H1 (cell line): ENCODE data around the gene HIVEP3. TPM values are rescaled to one million over a fixed set of nuclear protein-coding genes. Genes with fewer than 3 reads are reported as not detected.

Experiments used
- CTCF ChIA-PET: fragments of 300-600 bp; sonication (Branson Sonifier 250); formaldehyde crosslinking; loops from one replicate; lab custom pipeline; 2021; ENCODE audit not compliant: partially characterized antibody; lab: Charles Lee
- POLR2A ChIA-PET: fragments of 300-600 bp; sonication (Branson Sonifier 250); formaldehyde crosslinking; loops from one replicate; lab custom pipeline; 2021; ENCODE audit warnings: inconsistent platforms; ENCODE audit not compliant: partially characterized antibody; lab: Charles Lee
- DNase-seq, 2 experiments: peaks; one replicate each; pipeline versions ENCODE4 v3.0.0 to v3.0.0-alpha.2; 2010 to 2022; ENCODE audit warnings: low spot score in 2 of 2, low read depth in 1 of 2, mixed read lengths in 1 of 2
- FAIRE-seq: peaks from 2 replicates; lab custom pipeline; 2011; peaks lifted over from hg19 to GRCh38; lab: Jason Lieb, UNC
- H2AFZ ChIP-seq: 2 replicates; pipeline ENCODE4 v1.8.1; 2012; ENCODE audit warnings: low read length, inconsistent platforms
- H2AK5ac ChIP-seq: 2 replicates; pipeline ENCODE4 v1.6.1; 2013; ENCODE audit warnings: low read depth, low read length
- H2BK120ac ChIP-seq: replicated peaks from 2 replicates; pipeline ENCODE3; 2013; ENCODE audit warnings: low read depth, low read length, inconsistent platforms
- H2BK12ac ChIP-seq: 2 replicates; pipeline ENCODE4 v1.6.1; 2013; ENCODE audit warnings: low read depth, low read length
- H2BK15ac ChIP-seq: 2 replicates; pipeline ENCODE4 v1.6.1; 2013; ENCODE audit warnings: low read length
- H2BK20ac ChIP-seq: 2 replicates; pipeline ENCODE4 v1.6.1; 2013; ENCODE audit warnings: low read length
- H2BK5ac ChIP-seq: 2 replicates; pipeline ENCODE4 v1.6.1; 2013; ENCODE audit warnings: low read depth, low read length
- H3K14ac ChIP-seq: 2 replicates; pipeline ENCODE4 v1.6.1; 2013; ENCODE audit warnings: inconsistent platforms; ENCODE audit not compliant: insufficient read length
- H3K18ac ChIP-seq: 2 replicates; pipeline ENCODE4 v1.6.1; 2013; ENCODE audit warnings: low read length; ENCODE audit errors: extremely low read depth
- H3K23ac ChIP-seq: 2 replicates; pipeline ENCODE4 v1.6.1; 2013; ENCODE audit warnings: inconsistent platforms; ENCODE audit not compliant: insufficient read length
- H3K23me2 ChIP-seq: 2 replicates; pipeline ENCODE4 v1.6.1; 2013; ENCODE audit warnings: low read depth, low read length
- H3K27ac ChIP-seq: 2 replicates; pipeline ENCODE4 v1.6.1; 2011; ENCODE audit warnings: low read depth, low read length, inconsistent platforms
- H3K27me3 ChIP-seq, 4 experiments: replicated peaks in 1 of 4; 1 replicate in 1 of 4; 2 replicates in 3 of 4; pipeline versions ENCODE4 v1.6.1 to v1.8.1; 2011 to 2013; ENCODE audit warnings: low read length in 3 of 4, mild to moderate bottlenecking in 3 of 4, inconsistent platforms in 2 of 4, mixed read lengths in 2 of 4, moderate library complexity in 1 of 4; ENCODE audit not compliant: control insufficient read depth in 3 of 4, insufficient read depth in 3 of 4; ENCODE audit errors: extremely low read depth in 1 of 4
- H3K36me3 ChIP-seq, 4 experiments: 2 replicates each; pipeline versions ENCODE4 v1.6.1 to v1.8.1; 2011 to 2013; ENCODE audit warnings: mild to moderate bottlenecking in 4 of 4, low read length in 3 of 4, moderate library complexity in 2 of 4, control low read depth in 1 of 4, inconsistent platforms in 1 of 4; ENCODE audit not compliant: insufficient read depth in 4 of 4, control insufficient read depth in 2 of 4
- H3K4ac ChIP-seq: replicated peaks from 2 replicates; pipeline ENCODE3; 2013; ENCODE audit warnings: low read length, low read depth, mixed read lengths, inconsistent platforms; ENCODE audit not compliant: insufficient read length
- H3K4me1 ChIP-seq, 4 experiments: replicated peaks in 1 of 4; 1 replicate in 1 of 4; 2 replicates in 3 of 4; pipeline versions ENCODE4 v1.6.1 to v1.8.1; 2011 to 2013; ENCODE audit warnings: low read length in 3 of 4, inconsistent platforms in 2 of 4, mixed read lengths in 1 of 4; ENCODE audit not compliant: insufficient read depth in 4 of 4, control insufficient read depth in 3 of 4
- H3K4me2 ChIP-seq, 2 experiments: 2 replicates each; pipeline versions ENCODE4 v1.6.1 to v1.8.1; 2011 to 2013; ENCODE audit warnings: low read depth in 2 of 2, low read length in 2 of 2, control low read depth in 1 of 2, inconsistent platforms in 1 of 2, mild to moderate bottlenecking in 1 of 2; ENCODE audit not compliant: insufficient read depth in 1 of 2
- H3K4me3 ChIP-seq, 4 experiments: fragments of 200-600, 300-600 bp in 1 of 4; sonication (generic), shearing (Covaris generic), sonication (Bioruptor Twin) in 1 of 4; 2 replicates each; pipeline versions ENCODE4 v1.5.1 to v1.8.1; 2011 to 2016; ENCODE audit warnings: low read length in 4 of 4, low read depth in 3 of 4, control low read depth in 2 of 4, inconsistent platforms in 2 of 4, mild to moderate bottlenecking in 2 of 4, mixed read lengths in 1 of 4, moderate library complexity in 1 of 4; ENCODE audit not compliant: insufficient read depth in 2 of 4; ENCODE audit errors: extremely low read depth in 1 of 4
- H3K56ac ChIP-seq: replicated peaks from 2 replicates; pipeline ENCODE3; 2013; ENCODE audit warnings: low read depth, mild to moderate bottlenecking, mixed read lengths, low read length, inconsistent platforms; ENCODE audit not compliant: insufficient read length
- H3K79me1 ChIP-seq: 2 replicates; pipeline ENCODE4 v1.6.1; 2013; ENCODE audit warnings: low read depth, low read length, control low read depth
- H3K79me2 ChIP-seq, 2 experiments: 2 replicates each; pipeline versions ENCODE4 v1.6.1 to v1.8.1; 2012 to 2013; ENCODE audit warnings: low read length in 2 of 2, mild to moderate bottlenecking in 2 of 2, inconsistent platforms in 1 of 2; ENCODE audit not compliant: insufficient read depth in 2 of 2, control insufficient read depth in 1 of 2
- H3K9ac ChIP-seq, 4 experiments: replicated peaks in 1 of 4; 1 replicate in 1 of 4; 2 replicates in 3 of 4; pipeline versions ENCODE4 v1.6.1 to v1.8.1; 2011 to 2013; ENCODE audit warnings: low read depth in 3 of 4, low read length in 3 of 4, control low read depth in 2 of 4, mild to moderate bottlenecking in 2 of 4, moderate library complexity in 2 of 4, inconsistent platforms in 1 of 4; ENCODE audit errors: extremely low read depth in 1 of 4
- H3K9me3 ChIP-seq, 2 experiments: 2 replicates each; pipeline versions ENCODE4 v1.6.1 to v1.8.1; 2012 to 2013; ENCODE audit warnings: mild to moderate bottlenecking in 2 of 2, moderate library complexity in 2 of 2, control low read depth in 1 of 2, inconsistent platforms in 1 of 2, low read depth in 1 of 2, low read length in 1 of 2, mixed read lengths in 1 of 2; ENCODE audit not compliant: insufficient read depth in 2 of 2
- H4K20me1 ChIP-seq, 2 experiments: replicated peaks in 1 of 2; 2 replicates each; pipeline versions ENCODE3 to v1.8.1; 2011 to 2013; ENCODE audit warnings: inconsistent platforms in 2 of 2, low read length in 2 of 2, mild to moderate bottlenecking in 1 of 2; ENCODE audit not compliant: insufficient read depth in 2 of 2, control insufficient read depth in 1 of 2
- H4K5ac ChIP-seq: 2 replicates; pipeline ENCODE4 v1.6.1; 2013; ENCODE audit warnings: low read length, low read depth, mixed read lengths, inconsistent platforms; ENCODE audit not compliant: insufficient read length
- H4K8ac ChIP-seq: 2 replicates; pipeline ENCODE4 v1.8.0; 2013; ENCODE audit warnings: mild to moderate bottlenecking, moderate library complexity, low read length, inconsistent platforms; ENCODE audit not compliant: insufficient read depth; ENCODE audit errors: extremely low read depth
- H4K91ac ChIP-seq: replicated peaks from 2 replicates; pipeline ENCODE3; 2013; ENCODE audit warnings: low read length, mixed read lengths, inconsistent platforms; ENCODE audit not compliant: insufficient read length
- BACH1 ChIP-seq: IDR thresholded peaks from 2 replicates; pipeline ENCODE4 v1.6.1; 2012; ENCODE audit warnings: low read length, improper control_type of control experiment
- CHD1 ChIP-seq: IDR thresholded peaks from 2 replicates; pipeline ENCODE4 v1.6.1; 2012; ENCODE audit warnings: low read depth, low read length, improper control_type of control experiment
- CTBP2 ChIP-seq: IDR thresholded peaks from 2 replicates; pipeline ENCODE4 v1.7.0; 2011; ENCODE audit warnings: borderline replicate concordance, mild to moderate bottlenecking, moderate library complexity, mixed read lengths, low read length; ENCODE audit not compliant: insufficient read depth, insufficient read length
- GTF2F1 ChIP-seq: IDR thresholded peaks from 2 replicates; pipeline ENCODE4 v1.6.1; 2012; ENCODE audit warnings: low read depth, low read length, improper control_type of control experiment, borderline replicate concordance
- HDAC6 ChIP-seq: IDR thresholded peaks from one replicate; pipeline ENCODE4 v1.7.1; 2012; ENCODE audit warnings: low read depth, mild to moderate bottlenecking, inconsistent platforms, low read length, moderate library complexity
- POLR2AphosphoS5 ChIP-seq: IDR thresholded peaks from 2 replicates; pipeline ENCODE4 v1.6.1; 2011; ENCODE audit warnings: low read depth, low read length
- SP4 ChIP-seq: IDR thresholded peaks from 2 replicates; pipeline ENCODE4 v1.6.1; 2012; ENCODE audit warnings: low read length, inconsistent platforms
- TEAD4 ChIP-seq: IDR thresholded peaks from 2 replicates; pipeline ENCODE4 v1.6.1; 2012; ENCODE audit warnings: low read depth, low read length, inconsistent platforms, mixed read lengths
- WGBS, 2 experiments: shearing (Covaris generic) in 1 of 2; methylation state at CpG; one replicate each; pipeline versions ENCODE4 v1.1.6 to v1.1.7; 2013 to 2015; ENCODE audit warnings: low lambda C conversion rate in 2 of 2, mixed read lengths in 2 of 2, inconsistent platforms in 1 of 2, low coverage in 1 of 2, missing lambda C conversion rate in 1 of 2; ENCODE audit not compliant: insufficient replicate concordance in 2 of 2, insufficient coverage in 1 of 2, insufficient read length in 1 of 2; ENCODE audit errors: extremely low coverage in 1 of 2, missing lambda C conversion rate in 1 of 2; 5-methylcytosine and 5-hydroxymethylcytosine counted together
- polyA plus RNA-seq, 7 experiments: library from polyadenylated mRNA; depleted of rRNA in 3 of 7; stranded (reverse) in 5 of 7; unstranded in 2 of 7; fragments of >200 nt in 5 of 7; fragments of 200-250 nt in 2 of 7; gene quantifications; 1 replicate in 5 of 7; 2 replicates in 1 of 7; 4 replicates in 1 of 7; pipeline versions ENCODE4 v1.2.1 to v1.2.3, GENCODE V29; 2011 to 2013; ENCODE audit warnings: missing spikeins in 2 of 7, mixed read lengths in 2 of 7
- total RNA-seq: library from RNA; stranded (reverse); fragmentation: NEBNext Ultra II Directional; extraction: Animal tissue kit (Norgen Biotek cat#: 25700); gene quantifications from 2 replicates; pipeline ENCODE4 v1.2.1, GENCODE V29; 2021

The HIVEP3 gene
- total and polyA plus RNA-seq, 2 of the 8 experiments (the other 6 are each of a cell fraction or from before 2014, with no cell fraction given) = 0.24 to 0.69 TPM

DNA sequence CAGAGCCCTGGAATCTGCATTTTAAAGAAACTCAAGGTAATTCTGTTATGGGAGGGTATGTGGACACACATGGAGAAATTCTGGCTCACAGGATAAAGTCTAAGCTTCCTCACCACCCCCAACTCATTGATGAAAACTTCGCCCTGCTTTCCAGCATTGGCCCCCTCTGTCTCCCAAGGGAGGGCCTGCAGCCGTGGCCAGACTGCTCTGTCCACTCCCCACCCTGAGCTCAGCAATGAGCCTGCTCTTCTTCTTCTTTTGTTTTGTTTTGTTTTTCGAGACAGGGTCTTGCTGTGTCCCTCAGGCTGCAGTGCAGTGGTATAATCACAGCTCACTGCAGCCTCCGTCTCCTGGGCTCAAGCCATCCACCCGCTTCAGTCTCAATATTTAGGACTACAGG is 297.5 kb downstream of the HIVEP3 start:
- no peak overlapping the region for H3K4me2 ChIP-seq
- H4K91ac ChIP-seq = no peak overlapping the region
- no peak overlapping the region for H3K4me3 ChIP-seq
- no peak overlapping the region for H3K23ac ChIP-seq
- no peak overlapping the region for H3K18ac ChIP-seq
- no peak overlapping the region for H3K14ac ChIP-seq
- no peak overlapping the region for H3K56ac ChIP-seq
- no peak overlapping the region for H2BK120ac ChIP-seq
- H3K23me2 ChIP-seq = no peaks in the 10 kb centered on the region
- no peak overlapping the region for H3K27ac ChIP-seq
- H3K79me1 ChIP-seq = no peaks in the 10 kb centered on the region
- H4K8ac ChIP-seq = no peak overlapping the region; the same call in 1 of the 2 replicates
- no peak overlapping the region for H2AK5ac ChIP-seq
- no peaks in the 10 kb centered on the region; a peak in 2 of 7 replicates for H3K27me3 ChIP-seq
- TF ChIP-seq GTF2F1 (no peak), TEAD4 (no peak), CTBP2 (no peak), BACH1 (no peak), POLR2AphosphoS5 (no peak), SP4 (no peak), CHD1 (no peak), HDAC6 (no peak)
- H3K9me3 ChIP-seq = no peaks in the 10 kb centered on the region
- H2AFZ ChIP-seq = no peak overlapping the region
- FAIRE-seq (no peak), DNase-seq (no peak)
- no peak overlapping the region for H3K4ac ChIP-seq
- no peak overlapping the region for H2BK20ac ChIP-seq
- H4K5ac ChIP-seq = no peak overlapping the region
- ChIA-PET POLR2A (interaction anchor here (0.6 kb wide), 1 partner anchor 1061 kb away, joined by 3 read pairs; the partner anchor contains the start of gene YBX1), CTCF (interaction anchor here (1.0 to 2.3 kb wide), 4 partner anchors 9 to 107 kb away, joined by 3 to 6 read pairs (median 4); no protein-coding TSS in a partner anchor)
- no peaks in the 10 kb centered on the region for H4K20me1 ChIP-seq
- no peaks in the 10 kb centered on the region for H3K79me2 ChIP-seq
- 0 out of 2 replicates have a peak overlapping the region, but pooled peaks have one; percentile 3 for H2BK12ac ChIP-seq
- H3K36me3 ChIP-seq = no peaks in the 10 kb centered on the region
- H3K9ac ChIP-seq = no peak overlapping the region
- H3K4me1 ChIP-seq = peaks cover 2 to 11% (median 6%) of the 10 kb centered on the region in 4 experiments; a peak in 5 of 7 replicates
- H2BK5ac ChIP-seq = no peak overlapping the region
- no peak overlapping the region for H2BK15ac ChIP-seq
- WGBS, 2 experiments = 91% methylated on average over 5 of the region's 5 CpGs; no CpG with 5 or more reads in 1 of the 2 experiments
